ENCODE data around the gene MOAP1.

GRCh38 chr14:93183596-93184317 lies 940 bp downstream of the MOAP1 start:
- TF ChIP-seq CTCF (conservative IDR thresholded peaks at IDR 0.05; ENCODE audit: low read depth in 2 of 2) (no peak), EZH2phosphoT487 (IDR thresholded peaks at IDR 0.05; ENCODE audit: unreplicated experiment) (no peak), POLR2AphosphoS5 (IDR thresholded peaks at IDR 0.05; ENCODE audit: low read depth) (no peak), CREB1 (CRISPR knock-in tag; IDR thresholded peaks at IDR 0.05; ENCODE audit: low read depth) (no peak), EZH2 (IDR thresholded peaks at IDR 0.05; ENCODE audit: low read depth, unreplicated experiment) (no peak), ZNF462 (CRISPR knock-in tag; IDR thresholded peaks at IDR 0.05) (no peak), STAT1 (IDR thresholded peaks at IDR 0.05; ENCODE audit: unreplicated experiment) (no peak), JUNB (IDR thresholded peaks at IDR 0.05; ENCODE audit: unreplicated experiment) (no peak), ZNF114 (CRISPR knock-in tag; IDR thresholded peaks at IDR 0.05) (no peak), ETS1 (IDR thresholded peaks at IDR 0.05) (no peak), REST (IDR thresholded peaks at IDR 0.05; ENCODE audit: unreplicated experiment) (no peak)

All from GM23338 (cell line).